SU-DHL-6 (cell line): ENCODE measurements around the gene SHKBP1.

ENCODE experiments used
- CTCF ChIP-seq: fragments of 200-600 bp; sonication (generic); IDR thresholded peaks from one replicate; pipeline ENCODE4 v1.5.1; 2017; ENCODE audit warnings: antibody characterized with exemption, mild to moderate bottlenecking, low read length, moderate library complexity; ENCODE audit not compliant: insufficient read depth, poor library complexity, severe bottlenecking
- EZH2phosphoT487 ChIP-seq: fragments of 200-600 bp; sonication (generic), shearing (Covaris generic); conservative IDR thresholded peaks from 2 replicates; pipeline ENCODE4 v1.6.1; 2018; ENCODE audit warnings: mild to moderate bottlenecking, antibody characterized with exemption, low read length, moderate library complexity, mixed read lengths

GRCh38 chr19:40594657-40595091 lies 18.0 kb downstream of the SHKBP1 start:
- no peak for TF ChIP-seq CTCF
- TF ChIP-seq EZH2phosphoT487: no peak
